ENCODE measurements around the gene GMPR.

GMPR gene

GRCh38 chr6:16306334-16306733 lies 67.9 kb downstream of the GMPR start:
- no peak for DNase-seq

GRCh38 chr6:16311763-16312162 lies 73.4 kb downstream of the GMPR start:
- no peak for DNase-seq

GRCh38 chr6:16313732-16314131 lies 75.3 kb downstream of the GMPR start:
- no peak for DNase-seq

- DNase-seq = no peak
Observed at GRCh38 chr6:16314296-16314695, 75.9 kb downstream of the GMPR start.

GRCh38 chr6:16316741-16317251 lies 78.4 kb downstream of the GMPR start:
- peak; percentile 41 for DNase-seq

- DNase-seq = peak; percentile 44
Observed at GRCh38 chr6:16318538-16318937, 80.2 kb downstream of the GMPR start.

- DNase-seq = no peak
Observed at GRCh38 chr6:16318953-16319720, 80.8 kb downstream of the GMPR start.

DNA sequence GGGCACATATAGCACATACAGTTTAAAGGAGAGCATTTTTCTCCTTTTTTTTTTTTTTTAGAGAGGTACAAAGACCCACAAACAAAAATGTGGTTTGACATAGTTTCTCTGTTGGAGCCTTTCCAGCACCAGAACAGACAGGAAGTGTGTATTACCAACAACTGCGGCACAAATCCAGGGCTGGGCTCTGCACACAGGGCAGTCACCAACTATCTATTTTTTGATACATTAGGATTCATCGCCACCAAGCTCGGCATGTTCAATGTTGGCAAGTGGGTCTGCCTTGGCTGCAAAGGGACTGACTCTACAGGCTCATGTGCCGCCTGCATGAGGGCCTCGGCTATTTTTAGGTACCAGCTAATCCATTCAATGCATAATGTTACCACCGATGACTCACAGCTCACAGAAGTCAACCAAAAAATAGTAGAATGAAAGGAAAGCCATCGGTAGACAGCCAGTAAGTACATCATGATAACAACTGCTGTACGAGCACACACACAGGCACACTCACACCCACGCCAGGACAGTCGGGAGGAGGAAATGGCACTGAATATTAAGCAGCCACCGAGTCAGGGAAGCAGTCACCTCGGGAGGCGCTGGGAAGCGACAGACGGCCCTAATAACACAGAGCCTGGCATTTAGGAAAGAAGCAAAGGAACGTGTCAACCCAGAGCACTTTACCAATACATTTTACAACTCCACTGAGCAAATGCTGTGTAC lies 81.6 kb downstream of the GMPR start:
- peak; percentile 71 for DNase-seq

GRCh38 chr6:16320533-16321340 lies 82.3 kb downstream of the GMPR start:
- DNase-seq = no peak

GRCh38 chr6:16321341-16321710 lies 82.9 kb downstream of the GMPR start:
- DNase-seq = no peak

- DNase-seq = no peak
Observed at GRCh38 chr6:16321826-16322225, 83.4 kb downstream of the GMPR start.

GRCh38 chr6:16322666-16323312 lies 84.4 kb downstream of the GMPR start:
- DNase-seq = peak; percentile 84

DNA sequence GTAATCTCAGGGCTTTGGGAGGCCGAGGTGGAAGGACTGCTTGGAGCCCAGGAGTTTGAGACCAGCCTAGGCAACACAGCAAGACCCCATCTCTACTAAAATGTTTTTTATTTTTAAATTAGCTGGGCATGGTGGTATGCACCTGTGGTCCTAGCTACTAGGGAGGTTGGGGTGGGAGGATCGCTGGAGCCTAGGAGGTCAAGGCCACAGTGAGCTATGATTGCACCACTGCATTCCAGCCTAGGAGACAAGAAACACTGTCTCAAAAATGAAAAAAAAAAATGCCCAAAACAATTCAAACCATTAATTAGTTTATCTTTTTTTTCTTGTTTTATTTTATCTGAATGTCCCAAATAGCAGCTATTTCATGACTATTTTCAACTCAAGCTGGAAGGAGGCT lies 85.8 kb downstream of the GMPR start:
- DNase-seq = no peak

DNA sequence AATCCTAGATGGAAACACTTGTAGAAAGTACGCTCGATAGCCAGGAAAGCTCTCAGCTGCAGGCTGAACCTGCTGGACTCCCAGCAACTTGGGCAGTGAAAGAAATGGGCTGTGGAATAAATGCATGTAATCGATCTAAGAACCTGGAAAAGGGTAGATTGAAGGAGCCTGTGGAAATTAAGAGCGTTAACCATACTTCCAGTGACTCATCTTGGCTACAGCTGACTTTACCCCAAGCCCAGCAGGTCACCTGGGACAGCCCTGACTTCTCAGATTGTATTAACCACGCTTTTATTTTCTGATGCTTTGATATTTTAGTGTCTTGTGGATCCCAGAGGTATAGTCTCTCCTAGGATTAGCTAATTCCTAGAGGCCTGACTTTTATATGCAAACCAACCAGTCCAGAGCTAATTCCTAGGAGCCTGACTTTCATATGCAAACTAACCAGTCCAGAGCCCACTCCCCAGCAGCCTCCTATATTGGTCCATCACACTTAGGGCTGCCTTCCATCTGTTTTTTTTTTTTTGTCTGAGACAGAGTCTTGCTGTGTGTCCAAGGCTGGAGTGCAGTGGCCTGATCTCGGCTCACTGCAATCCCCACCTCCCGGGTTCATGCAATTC lies 86.3 kb downstream of the GMPR start:
- DNase-seq = no peak

DNA sequence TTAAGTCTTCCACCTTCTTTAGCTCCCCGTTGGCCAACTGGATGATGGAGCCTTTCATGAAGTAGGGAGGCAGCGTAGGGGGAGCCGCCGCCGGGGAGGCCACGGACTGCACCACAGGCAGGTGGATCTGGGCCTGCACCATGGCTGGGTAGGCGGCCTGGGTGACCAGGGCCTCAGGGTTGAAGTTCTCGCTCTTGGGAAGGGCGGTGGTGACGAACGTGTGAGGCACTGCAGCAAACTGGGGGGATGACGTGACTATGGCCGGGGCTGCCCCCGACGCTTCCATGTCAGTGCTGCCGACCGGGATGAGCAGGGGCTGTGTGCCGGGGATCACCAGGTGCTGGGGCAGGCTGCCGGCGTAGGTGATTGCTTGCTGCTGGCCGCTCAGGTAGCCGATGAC lies 88.1 kb downstream of the GMPR start:
- DNase-seq = no peak

DNA sequence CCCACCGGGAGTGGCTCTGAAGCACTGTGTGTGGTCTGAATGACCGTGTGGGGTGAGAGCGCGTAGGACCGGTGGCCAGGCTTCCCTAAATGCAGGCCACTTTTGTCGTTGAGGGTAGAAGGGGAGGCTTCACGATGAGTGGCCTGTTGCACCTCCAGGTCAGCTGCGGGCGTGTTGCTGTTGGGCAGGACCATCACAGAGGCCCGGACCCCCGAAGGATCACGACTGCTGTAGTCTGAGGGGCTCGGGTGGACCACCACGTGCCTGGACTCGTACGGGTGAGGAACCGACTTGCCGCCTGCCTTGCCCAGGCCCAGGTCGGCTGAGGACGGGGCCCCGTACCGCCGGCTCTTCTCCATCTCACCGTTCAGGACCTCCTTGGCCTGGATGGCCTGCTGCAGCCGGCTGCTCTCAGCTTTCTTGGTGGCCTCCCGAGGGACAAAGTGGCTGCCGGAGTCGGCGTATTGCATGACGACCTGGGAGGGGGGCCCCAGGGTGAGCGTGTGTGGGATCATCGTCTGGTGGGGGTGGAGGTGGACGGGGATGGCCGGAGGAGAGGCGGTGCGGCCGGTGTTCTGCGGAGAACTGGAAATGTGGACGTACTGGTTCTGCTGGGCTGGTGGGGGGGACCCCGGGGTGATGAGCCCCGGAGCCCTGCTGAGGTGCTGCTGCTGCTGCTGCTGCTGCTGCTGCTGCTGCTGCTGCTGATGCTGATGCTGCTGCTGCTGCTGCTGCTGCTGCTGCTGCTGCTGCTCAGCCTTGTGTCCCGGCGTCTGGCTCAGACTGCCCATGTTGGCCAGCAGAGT lies 88.8 kb downstream of the GMPR start:
- no peak for DNase-seq

GRCh38 chr6:16327777-16328325 lies 89.5 kb downstream of the GMPR start:
- no peak for DNase-seq

DNA sequence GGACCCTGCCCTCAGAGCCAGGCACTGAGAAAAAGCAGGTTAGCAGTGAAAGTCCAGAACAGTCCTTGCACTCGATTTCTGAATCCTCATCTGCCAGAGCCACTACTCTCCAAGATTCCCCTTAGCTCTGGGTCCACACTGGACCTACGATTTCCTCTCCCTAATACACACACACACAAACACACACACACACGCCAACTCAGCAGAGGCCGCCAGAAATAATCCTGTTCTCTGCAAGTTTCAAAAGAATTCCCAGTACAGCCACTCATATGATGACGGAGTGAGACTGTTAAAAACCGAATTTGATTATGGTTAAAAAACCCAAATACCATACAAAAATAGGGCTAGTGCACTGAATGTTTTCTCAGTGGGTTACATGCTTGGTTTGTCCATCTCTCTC lies 90.8 kb downstream of the GMPR start:
- no peak for DNase-seq

DNA sequence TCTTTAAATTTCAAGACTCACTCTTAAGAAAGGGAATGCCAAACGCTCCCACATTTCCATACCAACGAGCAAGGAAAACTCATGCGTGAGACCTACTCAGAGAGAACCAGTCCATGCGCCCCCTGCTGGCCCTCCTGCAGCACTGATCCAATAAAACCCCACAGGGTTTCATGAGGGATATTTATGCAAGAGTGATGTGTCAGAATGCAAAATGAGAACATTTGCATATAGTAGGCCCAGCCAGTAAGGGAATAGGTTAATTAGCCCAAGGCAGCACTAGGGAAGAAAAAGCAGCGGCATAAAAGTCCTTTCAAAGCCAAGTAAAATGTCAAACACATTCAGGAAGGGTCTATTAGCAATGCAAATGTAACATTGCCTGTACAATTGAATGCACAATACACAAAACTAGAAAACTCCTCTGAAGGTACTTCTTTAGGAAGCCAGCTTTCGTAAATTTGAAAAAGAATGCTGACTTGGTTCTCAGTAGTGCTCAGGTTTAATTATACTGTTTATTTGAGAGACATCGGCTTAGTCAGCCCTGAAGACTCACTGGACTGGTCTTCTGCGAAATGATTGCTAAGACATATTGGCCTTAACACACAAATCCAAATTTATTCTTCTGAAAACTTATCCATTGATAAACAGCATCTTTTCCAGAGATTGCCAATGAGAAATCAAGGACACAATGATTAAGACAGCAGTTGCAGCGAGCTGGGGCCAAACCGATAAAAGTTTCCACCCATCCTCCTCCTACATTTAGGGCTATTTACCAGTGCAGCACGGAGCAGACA lies 93.2 kb downstream of the GMPR start:
- peak; percentile 79 for DNase-seq

- DNase-seq = peak; percentile 83
Observed at GRCh38 chr6:16332175-16332542, 93.8 kb downstream of the GMPR start.
